ENCODE measurements around the gene ZNF277. TPM values are rescaled to one million over a fixed set of nuclear protein-coding genes. Genes with fewer than 3 reads are reported as not detected.

Gene ZNF277
- total and polyA plus RNA-seq, 2 donors (not counting 3 experiments of a cell fraction or from before 2014, with no cell fraction given) = 7.8 to 22.6 TPM

DNA sequence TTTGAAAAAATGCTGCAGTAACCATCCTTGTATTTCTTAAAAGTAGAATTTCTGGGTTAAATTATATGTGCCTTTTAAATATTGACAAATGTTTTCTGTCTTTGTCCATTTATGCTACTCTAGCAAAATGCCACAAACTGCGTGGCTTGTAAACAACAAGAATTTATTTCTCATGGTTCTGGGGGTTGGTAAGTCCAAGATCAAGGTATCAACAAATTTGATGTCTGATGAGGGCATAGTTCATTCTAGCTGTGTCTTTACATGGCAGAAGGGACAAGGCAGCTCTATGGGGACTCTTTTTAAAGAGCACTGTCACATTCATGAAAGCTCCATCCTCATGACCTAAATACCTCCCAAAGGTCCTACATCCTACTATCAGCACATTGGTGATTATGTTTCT lies 27.7 kb downstream of the ZNF277 start:
- no peak for DNase-seq (ENCODE audit: low read depth, low spot score)
- Histone ChIP-seq H3K9me1 (replicated peaks; ENCODE audit: control insufficient read depth, extremely low read depth, insufficient read depth, low read length) (no peaks in the 10 kb centered on the region), H3K27ac (ENCODE audit: insufficient read depth, low read depth, low read length) (no peak overlapping the region), H3K79me2 (ENCODE audit: control insufficient read depth, insufficient read depth, low read length) (peaks cover 4% of the 10 kb centered on the region), H3K4me2 (ENCODE audit: insufficient read depth, low read length) (no peak overlapping the region), H2AFZ (ENCODE audit: low read depth, low read length) (no peak overlapping the region), H3K9me3 (replicated peaks; ENCODE audit: control insufficient read depth, insufficient read depth, low read length) (no peaks in the 10 kb centered on the region), H3K4me1 (ENCODE audit: control insufficient read depth, extremely low read depth, insufficient read depth, low read length) (no peaks in the 10 kb centered on the region), H3K36me3 (ENCODE audit: control insufficient read depth in 2 of 2, extremely low read depth in 1 of 2, insufficient read depth in 2 of 2, low read length in 2 of 2) (no peaks in the 10 kb centered on the region), H3K4me3 (replicated peaks in 1 of 3; ENCODE audit: insufficient read depth in 1 of 3, low read depth in 1 of 3, low read length in 3 of 3) (no peak overlapping the region), H3K27me3 (ENCODE audit: control insufficient read depth in 2 of 2, insufficient read depth in 2 of 2, low read length in 2 of 2) (no peaks in the 10 kb centered on the region), H3K9ac (replicated peaks; ENCODE audit: extremely low read depth, insufficient read depth, low read length) (no peak overlapping the region), H4K20me1 (replicated peaks; ENCODE audit: control insufficient read depth, extremely low read depth, insufficient read depth, low read length) (no peaks in the 10 kb centered on the region)
- FAIRE-seq = no peak
- intact Hi-C loops (cut with micrococcal nuclease) (no loop called here), dilution Hi-C loops (cut with MboI; ENCODE audit: extremely low pct_ligation_motif_present, low sequenced_read_pairs) (no loop called here)
- CTCF ChIA-PET = interaction anchor here (0.6 kb wide), 1 partner anchor 83 kb away, joined by 3 read pairs; no protein-coding TSS in a partner anchor
- no peak for TF ChIP-seq GATA2 (IDR thresholded peaks at IDR 0.05; ENCODE audit: insufficient read depth, insufficient read length, low read depth, low read length)
- TF ChIP-seq, protein P1, sequence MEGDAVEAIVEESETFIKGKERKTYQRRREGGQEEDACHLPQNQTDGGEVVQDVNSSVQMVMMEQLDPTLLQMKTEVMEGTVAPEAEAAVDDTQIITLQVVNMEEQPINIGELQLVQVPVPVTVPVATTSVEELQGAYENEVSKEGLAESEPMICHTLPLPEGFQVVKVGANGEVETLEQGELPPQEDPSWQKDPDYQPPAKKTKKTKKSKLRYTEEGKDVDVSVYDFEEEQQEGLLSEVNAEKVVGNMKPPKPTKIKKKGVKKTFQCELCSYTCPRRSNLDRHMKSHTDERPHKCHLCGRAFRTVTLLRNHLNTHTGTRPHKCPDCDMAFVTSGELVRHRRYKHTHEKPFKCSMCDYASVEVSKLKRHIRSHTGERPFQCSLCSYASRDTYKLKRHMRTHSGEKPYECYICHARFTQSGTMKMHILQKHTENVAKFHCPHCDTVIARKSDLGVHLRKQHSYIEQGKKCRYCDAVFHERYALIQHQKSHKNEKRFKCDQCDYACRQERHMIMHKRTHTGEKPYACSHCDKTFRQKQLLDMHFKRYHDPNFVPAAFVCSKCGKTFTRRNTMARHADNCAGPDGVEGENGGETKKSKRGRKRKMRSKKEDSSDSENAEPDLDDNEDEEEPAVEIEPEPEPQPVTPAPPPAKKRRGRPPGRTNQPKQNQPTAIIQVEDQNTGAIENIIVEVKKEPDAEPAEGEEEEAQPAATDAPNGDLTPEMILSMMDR (IDR thresholded peaks at IDR 0.05; ENCODE audit: extremely low read depth in 1 of 2, insufficient read depth in 1 of 2, low read depth in 1 of 2, low read length in 2 of 2) = no peak
- TF ChIP-seq EZH2 (IDR thresholded peaks at IDR 0.05; ENCODE audit: borderline replicate concordance, low read depth, low read length, severe bottlenecking) = no peak
- TF ChIP-seq POLR2A (IDR thresholded peaks at IDR 0.05; ENCODE audit: low read depth, low read length) = no peak
- no peak for TF ChIP-seq MYC (IDR thresholded peaks at IDR 0.05; ENCODE audit: low read depth, low read length)
- TF ChIP-seq JUN (IDR thresholded peaks at IDR 0.05; ENCODE audit: borderline replicate concordance, insufficient read depth, insufficient read length, low read depth) = no peak
- no peak for TF ChIP-seq POLR2AphosphoS5 (IDR thresholded peaks at IDR 0.05; ENCODE audit: insufficient read depth, low read depth, low read length)
- no peak for TF ChIP-seq FOS (IDR thresholded peaks at IDR 0.05; ENCODE audit: borderline replicate concordance, insufficient read depth, low read length)
- TF ChIP-seq, protein P2, sequence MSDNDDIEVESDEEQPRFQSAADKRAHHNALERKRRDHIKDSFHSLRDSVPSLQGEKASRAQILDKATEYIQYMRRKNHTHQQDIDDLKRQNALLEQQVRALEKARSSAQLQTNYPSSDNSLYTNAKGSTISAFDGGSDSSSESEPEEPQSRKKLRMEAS (IDR thresholded peaks at IDR 0.05; ENCODE audit: insufficient read depth, insufficient read length) = no peak
- POLR2A ChIA-PET = no interaction called here
- BruUV-seq (replicated peaks) = no TSS peak

Data from endothelial cell of umbilical vein (primary cell).